GM18511 (cell line): ENCODE measurements around the gene MYBL2.
"Not testable (repeated sequence)": the region's sequence is repeated elsewhere in the genome, so short reads cannot be mapped to it uniquely, and the experiment has no call there.

Experiments
- ATAC-seq: cut with Tn5 transposase; IDR thresholded peaks from one replicate; pipeline ENCODE4 v1.9.1; 2021; ENCODE audit warnings: mild to moderate bottlenecking, moderate library complexity; ENCODE audit not compliant: unreplicated experiment

The MYBL2 gene

DNA sequence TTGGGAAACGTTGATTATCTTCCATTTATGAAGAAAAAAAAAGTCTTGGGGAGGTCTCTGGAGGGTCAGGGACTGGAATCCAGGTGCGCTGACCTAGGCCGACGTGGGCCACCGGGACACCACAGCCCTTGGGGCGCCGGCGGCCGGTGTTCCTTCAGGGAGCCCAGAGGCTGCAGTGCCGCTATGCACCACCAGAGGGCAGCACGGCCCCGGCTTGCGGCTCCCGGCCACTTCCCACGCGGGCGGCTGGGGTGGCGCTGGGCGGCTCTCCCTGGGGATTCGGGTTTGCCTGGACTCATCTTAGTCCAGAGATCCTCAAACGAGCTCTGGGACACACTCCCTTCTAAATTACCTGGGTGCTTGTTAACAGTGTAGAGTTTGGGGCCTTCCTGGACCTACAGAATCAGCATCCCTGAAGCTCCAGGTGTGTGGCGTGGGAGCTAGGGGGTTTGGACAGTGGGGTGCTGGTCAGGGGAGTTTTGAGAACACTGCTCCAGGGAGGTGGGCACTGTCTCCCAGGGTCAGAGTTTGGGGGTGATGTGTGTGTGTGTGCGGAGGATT lies 82.9 kb downstream of the MYBL2 start:
- no peak for ATAC-seq

DNA sequence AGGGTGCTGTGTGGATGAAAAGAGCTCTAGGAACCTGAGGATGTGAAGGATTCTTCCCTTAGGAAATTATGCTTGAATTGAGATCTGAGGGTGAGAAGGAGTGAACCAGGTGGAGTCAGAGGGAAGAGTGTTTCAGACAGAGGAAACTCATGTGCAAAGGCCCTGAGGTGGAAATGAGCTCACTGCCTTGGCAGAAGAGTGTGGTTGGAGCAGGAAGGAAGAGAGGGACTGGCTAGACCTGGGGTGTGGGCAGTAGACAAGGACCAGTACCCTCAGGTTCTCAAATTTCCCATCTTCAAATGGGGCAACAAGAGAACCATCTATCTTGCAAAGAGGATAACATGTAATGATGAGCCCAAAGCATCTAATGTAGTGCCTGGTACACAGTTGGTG lies 83.9 kb downstream of the MYBL2 start:
- no peak for ATAC-seq

DNA sequence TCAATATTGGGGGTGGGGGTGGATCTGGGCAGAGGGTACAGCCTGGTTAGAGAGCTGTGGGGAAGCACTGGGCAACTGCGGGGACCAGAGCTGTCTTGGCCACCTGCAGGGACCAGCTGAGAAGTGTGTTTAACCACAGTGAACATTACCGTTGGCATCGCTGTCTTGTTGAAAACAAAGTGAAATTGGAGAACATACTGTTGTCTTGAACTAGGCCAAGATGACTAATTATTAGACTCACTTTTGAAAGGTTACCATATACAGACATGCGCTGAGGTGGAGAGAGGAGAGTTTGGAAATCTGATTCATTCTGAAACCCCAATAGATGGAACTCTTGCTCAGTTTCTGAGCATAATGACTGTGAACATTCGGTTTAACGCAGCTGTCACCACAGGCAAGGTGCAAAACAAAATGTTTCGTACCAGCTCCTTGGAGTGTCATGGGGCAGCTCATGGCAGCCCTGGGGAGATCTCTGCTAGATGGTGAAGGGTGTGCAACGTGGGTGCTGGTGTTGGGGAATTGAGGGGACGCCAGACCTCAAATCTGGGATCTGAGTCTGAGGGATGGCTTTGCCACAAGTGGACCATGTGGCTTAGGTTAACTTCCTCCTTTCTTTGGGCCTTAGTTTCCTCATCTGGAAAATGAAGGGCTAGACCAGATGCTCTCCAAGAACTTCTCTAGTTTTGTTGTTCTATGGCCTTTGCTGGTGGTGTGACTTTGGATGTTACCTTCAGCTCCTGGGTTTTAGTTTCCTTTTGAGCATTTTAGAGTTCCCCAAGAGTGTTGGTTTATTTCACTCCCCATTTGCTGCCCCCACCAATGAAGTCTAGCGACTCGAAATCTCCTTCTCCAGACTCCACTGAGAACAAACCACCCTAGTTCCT lies 84.5 kb downstream of the MYBL2 start:
- peak; percentile 83 for ATAC-seq

DNA sequence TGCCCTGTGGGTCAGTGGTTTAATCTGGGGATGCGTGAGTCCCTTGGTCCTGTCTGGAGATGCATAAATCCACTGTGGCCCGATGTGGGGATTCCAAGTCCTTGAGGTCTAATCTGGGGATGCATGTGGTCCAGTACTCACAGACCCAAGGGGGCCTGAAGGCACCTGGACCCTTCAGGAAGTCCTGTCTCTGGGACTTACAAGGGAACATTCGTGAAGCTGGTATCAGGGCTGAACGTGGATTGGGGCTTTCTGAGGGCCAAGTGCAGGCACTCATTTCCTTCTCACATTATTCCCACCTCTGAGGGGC lies 85.1 kb downstream of the MYBL2 start:
- no peak for ATAC-seq

DNA sequence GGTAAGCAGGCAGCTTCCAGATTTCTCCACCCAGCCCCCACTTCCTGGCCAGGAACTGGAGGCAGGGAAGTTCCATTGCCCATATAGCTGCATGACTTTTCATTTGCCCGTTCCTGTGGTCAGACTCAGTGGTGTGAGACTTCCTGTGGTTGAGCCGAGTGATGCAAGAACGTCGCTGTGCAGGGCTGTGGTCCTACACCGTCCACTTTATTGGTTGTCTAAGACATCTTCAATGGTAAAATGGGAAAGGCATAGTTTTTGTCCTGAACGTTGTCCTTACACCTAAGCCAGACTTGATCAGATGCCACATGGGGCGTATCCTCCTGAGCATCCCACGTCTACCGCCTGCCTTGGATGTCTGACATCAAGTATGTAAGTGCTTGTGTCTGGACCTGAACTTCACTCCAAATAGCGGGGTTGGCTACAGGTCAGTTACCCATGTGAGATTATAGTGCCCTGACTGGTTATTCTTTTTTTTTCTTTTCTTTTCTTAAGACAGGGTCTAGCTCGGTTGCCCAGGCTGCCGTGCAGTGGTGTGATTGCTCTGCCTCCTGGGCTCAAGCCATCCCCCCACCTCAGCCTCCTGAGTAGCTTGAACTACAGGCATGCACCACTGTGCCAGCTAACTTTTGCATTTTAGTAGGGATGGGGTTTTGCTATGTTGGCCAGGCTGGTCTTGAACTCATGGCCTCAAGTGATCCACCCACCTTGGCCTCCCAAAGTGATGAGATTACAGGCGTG lies 85.8 kb downstream of the MYBL2 start:
- peak; percentile 63 for ATAC-seq

DNA sequence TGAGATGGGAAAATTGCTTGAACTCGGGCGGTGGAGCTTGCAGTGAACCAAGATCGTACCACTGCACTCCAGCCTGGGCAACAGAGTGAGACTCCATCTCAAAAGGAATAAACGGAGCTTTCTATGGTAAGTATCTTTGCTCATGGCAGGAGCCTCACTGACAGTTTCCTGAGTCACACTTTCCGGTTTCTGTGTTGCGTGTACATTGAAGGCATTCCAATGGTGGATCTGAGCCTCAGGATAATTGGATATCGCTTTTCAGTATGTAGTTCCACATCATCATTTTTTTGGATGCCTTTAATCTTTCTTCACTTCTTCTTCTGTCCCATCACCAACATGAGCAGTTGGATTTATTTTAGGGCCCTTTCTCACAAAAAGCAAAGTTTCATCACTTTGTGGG lies 88.5 kb downstream of the MYBL2 start:
- ATAC-seq = no peak

DNA sequence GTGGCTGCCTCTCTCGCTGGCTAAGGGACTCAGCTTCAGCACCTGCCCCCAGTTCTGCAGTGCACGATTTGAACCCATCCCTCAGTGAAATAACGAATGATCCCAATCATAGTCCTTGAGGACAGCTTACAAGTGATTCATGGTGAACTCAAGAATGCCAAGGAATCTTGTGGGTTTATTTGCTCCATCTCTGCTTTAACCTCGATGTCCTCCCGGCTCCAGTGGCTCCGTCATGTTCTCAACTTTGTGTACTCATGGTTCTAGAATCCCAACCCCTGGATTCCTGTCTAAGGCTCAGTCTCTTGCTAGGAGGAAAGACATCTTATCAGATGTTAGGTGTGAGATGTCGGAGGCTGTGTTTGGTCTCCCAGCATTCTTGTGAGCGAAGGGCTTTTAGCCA lies 88.9 kb downstream of the MYBL2 start:
- ATAC-seq = no peak

DNA sequence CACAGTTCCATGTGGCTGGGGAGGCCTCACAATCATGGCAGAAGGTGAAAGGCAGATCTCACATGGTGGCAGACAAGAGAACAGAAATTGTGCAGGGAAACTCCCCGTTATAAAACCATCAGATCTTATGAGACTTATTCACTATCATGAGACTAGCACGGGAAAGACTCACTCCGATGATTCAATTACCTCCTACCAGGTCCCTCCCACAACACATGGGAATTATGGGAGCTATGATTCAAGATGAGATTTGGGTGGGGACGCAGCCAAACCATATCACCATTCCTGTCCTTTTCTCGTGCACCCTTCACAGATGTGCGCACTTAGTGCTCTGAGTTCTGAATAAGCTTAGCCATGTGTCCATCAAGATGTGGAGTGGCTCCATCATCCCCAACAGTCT lies 91.0 kb downstream of the MYBL2 start:
- not testable (repeated sequence) for ATAC-seq

DNA sequence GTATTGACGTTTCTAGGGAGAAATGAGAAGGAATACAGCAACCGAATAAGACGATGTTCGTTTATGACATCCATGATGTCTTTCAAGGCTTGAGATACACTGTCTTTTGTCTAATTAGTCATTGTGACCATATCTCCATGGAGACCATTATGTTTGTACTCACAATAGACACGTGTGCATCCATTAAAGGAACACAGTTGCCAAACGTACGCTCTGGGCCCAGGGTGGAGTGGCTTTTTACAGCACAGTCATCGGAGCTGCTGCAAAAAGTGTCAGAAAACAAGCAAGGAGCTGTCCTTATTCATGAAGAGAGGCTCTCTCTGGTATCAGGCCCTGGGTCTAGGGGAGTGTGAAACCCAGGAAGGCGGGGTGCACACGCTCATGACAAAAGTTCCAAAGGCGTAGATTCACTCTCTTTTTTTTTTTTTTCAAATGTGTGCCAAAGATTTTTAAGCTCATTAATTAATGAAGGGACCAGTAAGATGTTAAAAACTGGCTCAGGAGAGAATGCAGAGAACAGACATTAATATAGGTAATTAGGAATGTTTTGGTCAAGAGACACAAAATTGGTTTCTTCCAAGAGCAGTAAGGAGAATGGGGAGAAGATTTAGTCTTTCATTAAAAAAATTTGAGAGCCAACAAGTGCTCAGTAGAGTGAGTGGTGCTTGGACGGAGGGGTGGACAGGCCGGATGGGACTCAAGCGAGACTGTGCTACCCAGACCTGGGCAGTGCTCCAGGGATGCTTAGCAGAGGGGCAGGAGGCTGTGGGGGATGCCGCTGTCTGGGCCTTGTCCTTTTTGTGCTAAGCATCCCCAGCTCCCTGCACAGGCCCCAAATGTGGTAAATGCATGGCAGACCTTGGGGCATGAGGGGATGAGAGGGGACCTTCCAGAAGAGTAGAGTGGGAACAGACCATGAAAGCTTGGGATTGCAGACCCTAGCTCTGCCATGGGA lies 94.7 kb downstream of the MYBL2 start:
- ATAC-seq = no peak

DNA sequence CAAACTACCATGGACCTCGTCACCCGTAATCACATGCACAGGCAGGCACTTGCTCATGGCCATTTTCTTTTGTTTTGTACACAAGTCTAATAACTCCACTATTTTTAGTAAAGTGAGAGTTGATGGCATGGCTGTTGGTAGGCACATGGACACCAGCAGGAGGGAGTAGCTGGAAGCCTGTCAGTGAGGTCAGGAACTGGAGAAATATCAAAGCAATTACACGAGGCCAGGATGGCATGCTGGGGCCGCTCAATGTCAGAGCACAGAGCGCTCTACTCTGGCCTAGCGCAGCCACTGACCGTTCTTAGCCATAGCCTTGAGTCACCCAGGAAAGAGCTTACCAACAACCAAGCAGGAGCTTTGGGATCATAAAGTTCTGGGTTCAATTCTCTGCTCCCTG lies 96.0 kb downstream of the MYBL2 start:
- no peak for ATAC-seq

DNA sequence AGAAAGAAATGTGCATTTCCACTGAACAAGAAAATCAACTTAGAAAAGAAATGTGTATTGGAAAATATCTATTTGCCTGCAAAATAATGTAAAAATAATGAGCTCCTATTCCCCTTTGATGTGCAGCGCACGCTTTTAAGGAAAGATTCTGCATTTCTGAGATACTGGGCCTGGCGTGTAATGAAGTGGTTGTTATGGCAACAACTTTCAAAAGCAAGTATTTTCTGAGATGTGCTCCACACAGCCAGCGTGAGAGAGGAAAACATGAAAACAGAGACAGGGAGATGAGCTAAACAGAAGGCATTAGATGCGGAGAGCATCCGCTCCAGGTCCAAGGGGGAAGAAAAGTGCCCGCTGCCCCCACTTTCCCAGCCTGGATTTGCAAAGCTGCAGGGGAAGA lies 99.0 kb downstream of the MYBL2 start:
- ATAC-seq = no peak
